ENCODE results near the gene DPYSL5. TPM values are rescaled to one million over a fixed set of nuclear protein-coding genes. Genes with fewer than 3 reads are reported as not detected.

Gene DPYSL5
- total RNA-seq, 4 donors from 2014 or later: not detected

DNA sequence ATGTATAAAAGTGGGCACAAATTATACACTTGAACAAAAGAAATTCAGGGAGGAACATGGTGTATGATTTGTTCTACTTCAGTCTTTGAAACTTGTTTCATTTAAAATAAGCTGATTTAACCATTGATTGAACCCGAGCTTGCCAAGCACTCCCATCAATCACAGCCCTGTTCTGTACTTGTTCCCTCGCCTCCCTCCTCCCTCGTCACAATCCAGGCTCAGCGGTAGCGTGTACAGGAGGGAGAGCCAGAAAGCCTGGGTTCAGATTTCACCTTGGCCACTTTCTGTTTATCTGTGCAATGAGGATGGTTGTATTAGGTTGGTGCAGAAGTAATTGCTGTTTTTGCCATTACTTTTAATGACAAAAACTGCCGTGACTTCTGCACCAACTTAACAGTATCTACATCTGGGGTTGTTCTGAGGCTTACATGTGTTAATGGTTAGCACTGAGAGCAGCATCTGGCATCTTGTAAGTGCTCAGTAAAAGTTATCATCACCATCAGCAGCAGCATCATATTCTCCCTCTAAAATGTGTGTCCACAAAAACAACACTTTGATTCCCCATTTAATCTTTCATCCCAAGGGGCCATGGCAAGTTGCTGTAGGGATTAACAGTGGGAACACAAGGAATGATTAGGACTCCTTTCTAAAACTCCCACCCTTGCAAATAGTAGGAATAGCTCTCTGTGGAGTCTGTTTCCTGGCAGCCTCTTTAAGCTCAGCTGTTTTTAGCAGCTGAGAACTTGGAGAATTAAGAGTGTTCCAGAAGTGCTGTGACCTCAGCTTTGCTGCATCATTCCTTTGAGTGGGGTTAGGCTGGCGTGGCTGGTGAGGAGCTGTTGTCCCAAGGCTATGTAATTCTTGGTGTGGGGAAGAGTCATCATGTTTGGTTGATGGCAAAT, 4.7 kb downstream of the DPYSL5 start:
- Histone ChIP-seq H3K27me3 (peaks cover 2 to 67% of the 10 kb centered on the region in 2 donors), H3K4me1 (peaks cover 0 to 24% (median 18%) of the 10 kb centered on the region in 4 donors), H3K9me3 (no peaks in the 10 kb centered on the region), H3K27ac (no peak overlapping the region), H3K4me3 (no peak overlapping the region), H3K36me3 (no peaks in the 10 kb centered on the region)
- WGBS, 2 donors: 38 to 52% methylated on average over 7 of the region's 7 CpGs
- DNase-seq (ENCODE audit: low spot score in 2 of 2): no peak
- TF ChIP-seq EP300 (IDR thresholded peaks at IDR 0.05): no peak

DNA sequence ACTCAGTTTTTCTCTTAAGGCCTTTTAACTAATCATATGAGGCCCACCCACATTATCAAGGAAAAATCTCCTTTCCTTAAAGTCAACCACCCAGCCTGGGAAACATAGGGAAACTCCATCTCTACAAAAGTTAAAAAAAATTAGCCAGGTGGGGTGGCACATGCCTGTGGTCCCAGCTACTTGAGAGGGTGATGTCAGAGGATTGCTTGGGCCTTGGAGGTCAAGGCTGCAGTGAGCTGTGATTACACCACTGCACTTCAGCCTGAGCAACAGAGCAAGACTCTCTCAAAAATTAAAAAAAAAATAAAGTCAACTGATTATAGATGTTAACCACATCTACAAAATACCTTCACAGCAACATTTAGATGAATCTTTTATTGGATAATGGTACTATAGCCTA, 5.8 kb downstream of the DPYSL5 start:
- no peak for TF ChIP-seq EP300 (IDR thresholded peaks at IDR 0.05)
- TF ChIP-seq, protein P1, sequence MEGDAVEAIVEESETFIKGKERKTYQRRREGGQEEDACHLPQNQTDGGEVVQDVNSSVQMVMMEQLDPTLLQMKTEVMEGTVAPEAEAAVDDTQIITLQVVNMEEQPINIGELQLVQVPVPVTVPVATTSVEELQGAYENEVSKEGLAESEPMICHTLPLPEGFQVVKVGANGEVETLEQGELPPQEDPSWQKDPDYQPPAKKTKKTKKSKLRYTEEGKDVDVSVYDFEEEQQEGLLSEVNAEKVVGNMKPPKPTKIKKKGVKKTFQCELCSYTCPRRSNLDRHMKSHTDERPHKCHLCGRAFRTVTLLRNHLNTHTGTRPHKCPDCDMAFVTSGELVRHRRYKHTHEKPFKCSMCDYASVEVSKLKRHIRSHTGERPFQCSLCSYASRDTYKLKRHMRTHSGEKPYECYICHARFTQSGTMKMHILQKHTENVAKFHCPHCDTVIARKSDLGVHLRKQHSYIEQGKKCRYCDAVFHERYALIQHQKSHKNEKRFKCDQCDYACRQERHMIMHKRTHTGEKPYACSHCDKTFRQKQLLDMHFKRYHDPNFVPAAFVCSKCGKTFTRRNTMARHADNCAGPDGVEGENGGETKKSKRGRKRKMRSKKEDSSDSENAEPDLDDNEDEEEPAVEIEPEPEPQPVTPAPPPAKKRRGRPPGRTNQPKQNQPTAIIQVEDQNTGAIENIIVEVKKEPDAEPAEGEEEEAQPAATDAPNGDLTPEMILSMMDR (IDR thresholded peaks at IDR 0.05): no peak
- TF ChIP-seq POLR2A (IDR thresholded peaks at IDR 0.05): no peak
- H3K27ac ChIP-seq: no peak overlapping the region
- no peak overlapping the region for H3K4me3 ChIP-seq
- DNase-seq (ENCODE audit: low spot score in 2 of 2): no peak
- no peaks in the 10 kb centered on the region for H3K9me3 ChIP-seq
- peaks cover 0 to 13% (median 9%) of the 10 kb centered on the region in 4 donors for H3K4me1 ChIP-seq
- peaks cover 2 to 62% of the 10 kb centered on the region in 2 donors for H3K27me3 ChIP-seq
- H3K36me3 ChIP-seq: no peaks in the 10 kb centered on the region

DNA sequence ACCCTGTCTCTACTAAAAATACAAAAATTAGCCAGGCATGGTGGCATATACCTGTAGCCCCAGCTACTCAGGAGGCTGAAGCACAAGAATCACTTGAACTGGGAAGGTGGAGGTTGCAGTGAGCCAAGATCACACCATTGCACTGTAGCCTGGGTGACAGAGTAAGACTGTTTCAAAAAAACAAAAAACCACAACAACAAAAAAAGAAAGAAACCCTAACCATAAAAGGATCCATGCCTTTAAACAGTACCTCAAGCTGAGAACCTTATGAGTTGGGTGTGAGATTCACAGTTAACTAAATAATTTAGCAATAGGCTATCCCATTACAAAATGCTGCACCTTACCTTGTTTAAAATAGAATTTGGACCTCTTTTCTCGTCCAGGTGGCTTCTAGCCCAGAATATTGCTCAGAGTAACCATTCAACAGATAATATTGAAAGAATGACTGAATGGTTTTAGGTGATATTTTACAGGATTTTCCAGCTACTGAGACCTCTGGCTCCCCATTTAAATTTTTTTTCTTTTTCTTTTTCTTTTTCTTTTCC, 6.4 kb downstream of the DPYSL5 start:
- H3K27ac ChIP-seq: no peak overlapping the region
- 80 to 82% methylated on average over 1 of the region's 1 CpG for WGBS, 2 donors
- no peak for DNase-seq (ENCODE audit: low spot score in 2 of 2)
- peaks cover 0 to 7% (median 4%) of the 10 kb centered on the region in 4 donors for H3K4me1 ChIP-seq
- no peak for TF ChIP-seq POLR2A (IDR thresholded peaks at IDR 0.05)
- no peaks in the 10 kb centered on the region for H3K9me3 ChIP-seq
- H3K36me3 ChIP-seq: no peaks in the 10 kb centered on the region
- H3K4me3 ChIP-seq: no peak overlapping the region
- peaks cover 2 to 60% of the 10 kb centered on the region in 2 donors for H3K27me3 ChIP-seq

DNA sequence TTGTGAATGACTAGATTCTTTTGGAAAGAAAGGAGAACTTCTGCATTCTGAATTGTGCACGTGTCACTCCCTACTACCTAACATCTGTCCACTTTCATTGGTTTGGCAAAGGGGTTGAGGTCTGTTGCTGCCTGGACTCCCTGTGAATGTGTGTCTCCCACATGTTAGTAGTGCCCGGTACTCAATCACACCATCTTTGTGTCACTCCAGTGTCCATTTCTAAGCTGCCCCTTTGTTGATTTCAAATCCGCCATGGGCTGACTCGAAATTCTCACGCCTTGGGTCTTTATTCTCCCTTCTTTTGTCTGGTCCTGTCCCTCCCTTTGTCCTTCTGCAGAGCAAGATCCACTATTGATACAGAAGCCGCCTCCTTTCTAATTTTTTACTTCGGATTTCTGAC, 7.5 kb downstream of the DPYSL5 start:
- Histone ChIP-seq H3K27me3 (peaks cover 0 to 59% of the 10 kb centered on the region in 2 donors), H3K9me3 (no peaks in the 10 kb centered on the region), H3K27ac (no peak overlapping the region), H3K4me1 (no peaks in the 10 kb centered on the region), H3K4me3 (no peak overlapping the region), H3K36me3 (no peaks in the 10 kb centered on the region)
- DNase-seq (ENCODE audit: low spot score in 2 of 2): no peak
- WGBS, 2 donors: 84 to 86% methylated on average over 7 of the region's 7 CpGs
- TF ChIP-seq, protein P1 (IDR thresholded peaks at IDR 0.05): no peak
- TF ChIP-seq POLR2A (IDR thresholded peaks at IDR 0.05) (no peak), EP300 (IDR thresholded peaks at IDR 0.05) (no peak)

DNA sequence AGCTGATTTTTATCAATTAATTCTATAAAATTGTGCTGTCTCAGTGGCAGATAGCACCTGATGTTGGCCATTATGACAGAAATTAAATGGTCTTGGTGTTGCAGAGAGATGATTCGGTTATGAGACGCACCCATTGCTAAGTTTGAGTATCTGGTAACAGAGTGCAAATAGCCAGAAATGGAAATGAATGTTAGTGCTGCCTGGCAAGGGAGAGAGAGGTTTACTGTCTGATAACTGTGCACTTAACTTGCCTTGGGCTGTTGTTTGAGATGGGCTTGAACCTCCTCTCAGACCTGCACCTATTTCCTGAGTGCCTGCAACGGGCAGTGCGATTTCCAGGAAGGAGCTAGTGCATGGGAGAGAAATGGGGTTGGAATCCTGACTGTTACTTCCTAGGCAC, 11.7 kb downstream of the DPYSL5 start:
- WGBS, 2 donors: 87 to 90% methylated on average over 4 of the region's 4 CpGs
- no peaks in the 10 kb centered on the region for H3K4me1 ChIP-seq
- H3K27me3 ChIP-seq: peaks cover 0 to 47% of the 10 kb centered on the region in 2 donors
- TF ChIP-seq EP300 (IDR thresholded peaks at IDR 0.05): no peak
- TF ChIP-seq, protein P1 (IDR thresholded peaks at IDR 0.05): no peak
- no peak for TF ChIP-seq POLR2A (IDR thresholded peaks at IDR 0.05)
- no peaks in the 10 kb centered on the region for H3K9me3 ChIP-seq
- no peak for DNase-seq (ENCODE audit: low spot score in 2 of 2)
- H3K27ac ChIP-seq: no peak overlapping the region
- H3K4me3 ChIP-seq: no peak overlapping the region
- no peaks in the 10 kb centered on the region for H3K36me3 ChIP-seq

DNA sequence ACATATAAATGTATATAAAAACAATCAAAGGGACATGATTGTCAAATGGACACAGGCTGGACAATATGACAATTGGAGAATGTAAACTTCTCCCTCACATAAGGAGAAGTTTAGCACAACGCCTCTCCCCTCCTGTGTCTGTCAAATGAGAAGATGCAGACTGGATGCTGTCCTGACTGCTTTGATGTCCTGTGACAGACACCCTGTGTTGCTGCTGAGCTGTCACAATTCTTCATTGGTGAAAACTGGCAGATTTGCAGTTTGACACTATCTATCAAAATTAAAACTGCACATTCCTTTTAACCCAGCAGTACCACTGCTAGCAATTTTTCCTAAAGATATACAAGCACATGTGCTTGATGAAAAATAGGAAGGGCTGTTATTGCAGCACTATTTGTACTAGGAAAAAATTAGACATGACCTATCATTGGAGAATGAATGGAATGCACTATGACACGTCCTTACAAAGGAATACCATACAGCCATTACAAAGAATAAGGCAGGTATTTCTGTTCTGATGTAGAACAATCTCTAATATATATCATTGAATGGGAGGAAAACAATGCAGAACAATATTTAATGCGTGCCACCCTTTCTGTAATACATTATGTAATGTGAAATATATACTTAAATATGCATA, 12.4 kb downstream of the DPYSL5 start:
- Histone ChIP-seq H3K4me3 (no peak overlapping the region), H3K4me1 (no peaks in the 10 kb centered on the region), H3K36me3 (no peaks in the 10 kb centered on the region), H3K27ac (no peak overlapping the region), H3K9me3 (no peaks in the 10 kb centered on the region), H3K27me3 (peaks cover 0 to 46% of the 10 kb centered on the region in 2 donors)
- TF ChIP-seq, protein P1 (IDR thresholded peaks at IDR 0.05): no peak
- TF ChIP-seq POLR2A (IDR thresholded peaks at IDR 0.05) (no peak), EP300 (IDR thresholded peaks at IDR 0.05) (no peak)
- WGBS, 2 donors: 72 to 75% methylated on average over 3 of the region's 3 CpGs
- DNase-seq (ENCODE audit: low spot score in 2 of 2): no peak

Measured in tibial nerve (tissue), 4 donors.